CD4-positive, CD25-positive, alpha-beta regulatory T cell (primary cell): Measurements from ENCODE around the gene FBXO45. TPM values are rescaled to one million over a fixed set of nuclear protein-coding genes. Genes with fewer than 3 reads are reported as not detected.
"Not testable (repeated sequence)": the region's sequence is repeated elsewhere in the genome, so short reads cannot be mapped to it uniquely, and the experiment has no call there.

ENCODE experiments used
- ATAC-seq, 2 donors: fragments of 150-1000 bp; cut with Tn5 transposase; one replicate each; pipeline ENCODE4 v1.10.0; 2021; ENCODE audit warnings: low read depth in 2 of 2, moderate number of reproducible peaks in 2 of 2, moderate library complexity in 1 of 2
- DNase-seq, 3 donors: peaks; one replicate each; pipeline versions ENCODE4 v3.0.0 to v3.0.0-alpha.2; 2012 to 2022; ENCODE audit warnings: mixed read lengths in 1 of 3
- H3K27ac ChIP-seq: one replicate; pipeline ENCODE4 v1.7.0; 2013; ENCODE audit warnings: mild to moderate bottlenecking, low read length; ENCODE audit not compliant: insufficient read depth, poor library complexity, severe bottlenecking
- H3K27me3 ChIP-seq: one replicate; pipeline ENCODE4 v1.7.0; 2013; ENCODE audit warnings: low read length; ENCODE audit not compliant: control insufficient read depth, insufficient read depth
- H3K36me3 ChIP-seq: one replicate; pipeline ENCODE4 v1.7.0; 2013; ENCODE audit warnings: mild to moderate bottlenecking, low read length, moderate library complexity; ENCODE audit not compliant: control insufficient read depth, insufficient read depth
- H3K4me1 ChIP-seq: 2 replicates; pipeline ENCODE4 v1.7.0; 2013; ENCODE audit warnings: mild to moderate bottlenecking, low read length; ENCODE audit not compliant: insufficient read depth, control insufficient read depth, poor library complexity, severe bottlenecking
- H3K4me3 ChIP-seq: one replicate; pipeline ENCODE4 v1.7.0; 2013; ENCODE audit warnings: low read depth, mild to moderate bottlenecking, low read length, moderate library complexity
- H3K9me3 ChIP-seq, 2 experiments: 1 replicate in 1 of 2; 2 replicates in 1 of 2; pipeline ENCODE4 v1.7.0; 2013; ENCODE audit warnings: low read length in 2 of 2, mild to moderate bottlenecking in 1 of 2, moderate library complexity in 1 of 2; ENCODE audit not compliant: control insufficient read depth in 2 of 2
- H3K27ac Mint-ChIP-seq, 3 donors: one replicate each; pipeline ENCODE4 v1.8.0; 2020 to 2022; ENCODE audit warnings: mild to moderate bottlenecking in 3 of 3, mixed read lengths in 3 of 3, moderate library complexity in 2 of 3
- H3K27me3 Mint-ChIP-seq: one replicate; pipeline ENCODE4 v1.8.0; 2022; ENCODE audit warnings: mild to moderate bottlenecking, mixed read lengths
- H3K36me3 Mint-ChIP-seq: one replicate; pipeline ENCODE4 v1.8.0; 2020; ENCODE audit warnings: mixed read lengths
- H3K4me1 Mint-ChIP-seq, 4 donors: one replicate each; pipeline ENCODE4 v1.8.0; 2020 to 2022; ENCODE audit warnings: mixed read lengths in 4 of 4, mild to moderate bottlenecking in 1 of 4
- H3K4me3 Mint-ChIP-seq, 4 donors: one replicate each; pipeline ENCODE4 v1.8.0; 2020 to 2022; ENCODE audit warnings: mild to moderate bottlenecking in 4 of 4, mixed read lengths in 4 of 4, moderate library complexity in 3 of 4
- H3K9me3 Mint-ChIP-seq, 7 donors: one replicate each; pipeline ENCODE4 v1.8.0; 2020 to 2022; ENCODE audit warnings: mixed read lengths in 7 of 7, mild to moderate bottlenecking in 3 of 7, moderate library complexity in 2 of 7
- polyA plus RNA-seq, 4 donors: library from polyadenylated mRNA; unstranded; fragments of 300-500 nt; fragmentation: Illumina TruSeq; gene quantifications; one replicate each; pipeline ENCODE4 v1.2.3, GENCODE V29; 2021
- total RNA-seq: library from RNA; stranded (reverse); gene quantifications from one replicate; pipeline ENCODE4 v1.2.3, GENCODE V29; 2022

Gene FBXO45
- total and polyA plus RNA-seq, 5 donors from 2014 or later = 3.2 to 9.1 (median 5.6) TPM

GRCh38 chr3:196619627-196620026 is 51.2 kb downstream of the FBXO45 start:
- peaks cover 6 to 22% (median 12%) of the 10 kb centered on the region in 4 donors for H3K4me1 Mint-ChIP-seq
- not testable (repeated sequence) for H3K36me3 ChIP-seq, H3K9me3 Mint-ChIP-seq, ATAC-seq, H3K4me3 Mint-ChIP-seq, DNase-seq, H3K36me3 Mint-ChIP-seq, H3K27me3 Mint-ChIP-seq, H3K4me1 ChIP-seq, H3K4me3 ChIP-seq, H3K27me3 ChIP-seq, H3K27ac Mint-ChIP-seq, H3K27ac ChIP-seq, H3K9me3 ChIP-seq

DNA sequence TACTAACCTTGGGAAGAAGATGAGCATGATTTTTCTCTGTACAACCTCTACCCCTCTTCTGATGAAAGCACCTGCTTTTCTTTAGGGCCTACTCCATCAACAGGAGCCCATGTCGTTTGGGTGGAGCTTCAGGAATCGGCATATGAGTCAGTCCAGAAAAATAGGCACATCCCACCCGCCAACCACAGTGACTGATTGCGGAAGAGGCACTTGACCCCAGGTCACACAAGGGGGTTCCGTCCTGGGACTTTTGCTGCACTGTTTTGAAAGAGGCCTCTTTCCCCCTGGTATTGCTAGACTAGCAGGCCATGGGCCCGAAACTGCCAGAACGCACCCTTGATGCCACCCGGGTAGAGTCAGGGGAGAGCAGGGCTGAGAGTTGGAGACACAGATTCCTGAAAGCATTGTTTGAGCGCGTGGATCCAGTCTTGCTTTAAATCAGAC is 51.7 kb downstream of the FBXO45 start:
- Mint-ChIP-seq H3K4me1 (peaks cover 6 to 26% (median 13%) of the 10 kb centered on the region in 4 donors), H3K27ac (peak overlapping the region in 1 of 3 donors; percentile 51), H3K27me3 (no peaks in the 10 kb centered on the region), H3K36me3 (no peaks in the 10 kb centered on the region), H3K9me3 (no peaks in the 10 kb centered on the region), H3K4me3 (no peak overlapping the region)
- DNase-seq (no peak), ATAC-seq (no peak)
- Histone ChIP-seq H3K36me3 (no peaks in the 10 kb centered on the region), H3K4me3 (no peak overlapping the region), H3K27ac (no peak overlapping the region), H3K9me3 (no peaks in the 10 kb centered on the region), H3K4me1 (no peaks in the 10 kb centered on the region), H3K27me3 (no peaks in the 10 kb centered on the region)

DNA sequence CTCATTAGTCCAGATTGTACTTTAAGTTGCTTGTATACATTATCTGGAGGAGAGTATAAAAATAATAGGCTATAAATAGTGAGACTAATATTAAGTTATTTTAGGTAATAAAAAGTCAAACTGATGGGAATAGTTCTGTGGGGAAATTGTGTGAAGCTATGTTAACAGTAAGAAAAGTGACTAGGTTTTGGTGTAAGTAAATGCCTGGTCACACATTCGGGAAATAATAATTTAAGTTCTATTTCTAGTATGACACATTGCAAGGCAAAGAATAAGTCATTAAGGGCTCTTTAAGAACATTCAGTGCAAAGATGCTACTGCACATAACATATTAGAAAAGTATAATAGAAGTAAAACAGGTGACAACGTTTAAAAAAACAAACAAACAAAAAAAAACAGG is 52.2 kb downstream of the FBXO45 start:
- H3K9me3 Mint-ChIP-seq = no peaks in the 10 kb centered on the region
- H3K27ac ChIP-seq = no peak overlapping the region
- no peak for ATAC-seq
- DNase-seq = no peak
- H3K27me3 Mint-ChIP-seq = no peaks in the 10 kb centered on the region
- H3K36me3 ChIP-seq = no peaks in the 10 kb centered on the region
- H3K36me3 Mint-ChIP-seq = no peaks in the 10 kb centered on the region
- no peak overlapping the region for H3K27ac Mint-ChIP-seq
- no peaks in the 10 kb centered on the region for H3K9me3 ChIP-seq
- H3K4me1 Mint-ChIP-seq = peaks cover 6 to 29% (median 13%) of the 10 kb centered on the region in 4 donors
- H3K4me1 ChIP-seq = no peaks in the 10 kb centered on the region
- no peak overlapping the region for H3K4me3 ChIP-seq
- no peaks in the 10 kb centered on the region for H3K27me3 ChIP-seq
- H3K4me3 Mint-ChIP-seq = no peak overlapping the region

DNA sequence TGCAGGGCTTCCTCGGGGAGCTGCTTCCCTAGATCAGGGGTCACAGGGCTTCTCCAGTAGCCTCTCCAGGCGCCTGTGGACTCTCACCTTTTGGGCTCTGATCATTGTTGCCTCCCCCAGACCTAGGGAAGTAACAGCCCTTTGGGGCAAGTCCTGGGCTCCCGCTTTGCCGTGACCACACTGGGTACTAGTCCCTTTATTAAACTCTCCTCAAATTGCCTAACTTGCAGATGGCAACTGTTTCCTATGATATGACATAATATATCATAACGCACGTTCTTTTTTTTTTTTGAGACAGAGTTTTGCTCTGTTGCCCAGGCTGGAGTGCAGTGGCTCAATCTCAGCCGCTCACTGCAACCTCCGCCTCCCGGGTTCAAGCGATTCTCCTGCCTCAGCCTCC is 53.2 kb downstream of the FBXO45 start:
- H3K4me1 ChIP-seq = no peaks in the 10 kb centered on the region
- DNase-seq (no peak), ATAC-seq (no peak)
- H3K27me3 ChIP-seq = no peaks in the 10 kb centered on the region
- H3K27ac ChIP-seq = no peak overlapping the region
- Mint-ChIP-seq H3K4me1 (peaks cover 7 to 28% (median 13%) of the 10 kb centered on the region in 4 donors), H3K9me3 (no peaks in the 10 kb centered on the region), H3K36me3 (no peaks in the 10 kb centered on the region), H3K27ac (no peak overlapping the region), H3K4me3 (no peak overlapping the region), H3K27me3 (no peaks in the 10 kb centered on the region)
- H3K9me3 ChIP-seq = no peaks in the 10 kb centered on the region
- H3K36me3 ChIP-seq = no peaks in the 10 kb centered on the region
- no peak overlapping the region for H3K4me3 ChIP-seq

DNA sequence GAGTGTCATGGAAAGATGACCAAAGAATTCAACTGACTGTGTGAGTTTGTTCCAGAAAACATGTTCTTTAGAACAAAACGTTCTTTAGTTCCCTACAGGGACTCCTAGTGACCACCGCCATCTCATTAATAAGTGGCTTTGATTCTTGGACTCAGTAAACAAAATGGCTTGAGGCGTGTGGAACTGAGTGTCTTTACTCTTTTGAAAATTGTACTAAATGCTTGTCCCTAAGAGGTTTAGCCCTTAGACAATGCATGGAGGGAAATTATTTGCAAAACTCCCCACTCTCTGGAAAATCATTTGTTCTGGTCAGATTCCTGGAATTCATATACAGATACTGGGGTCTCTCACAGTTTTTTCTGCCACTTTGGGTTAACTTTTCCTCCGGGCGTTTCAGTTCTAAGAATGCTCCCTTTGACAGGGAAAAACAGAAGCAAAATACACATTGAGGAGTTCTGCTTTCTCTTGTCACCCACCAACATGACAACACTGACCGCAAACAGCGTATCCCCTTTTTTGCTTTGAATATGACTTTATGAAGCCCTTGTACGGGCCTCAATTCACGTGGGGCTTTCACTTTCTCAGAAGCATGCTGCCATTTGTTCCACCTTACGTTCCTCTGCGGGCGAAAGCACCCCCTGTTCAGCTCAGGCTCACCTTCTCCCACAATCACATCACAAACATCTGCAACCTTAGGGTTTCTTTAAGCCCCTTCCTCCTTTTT is 55.8 kb downstream of the FBXO45 start:
- Mint-ChIP-seq H3K4me3 (peak overlapping the region; percentile 22 to 84 (median 76)), H3K9me3 (no peaks in the 10 kb centered on the region), H3K4me1 (peaks cover 7 to 27% (median 14%) of the 10 kb centered on the region in 4 donors), H3K27ac (peak overlapping the region; percentile 83 to 94 (median 85)), H3K36me3 (no peaks in the 10 kb centered on the region), H3K27me3 (no peaks in the 10 kb centered on the region)
- Histone ChIP-seq H3K36me3 (no peaks in the 10 kb centered on the region), H3K9me3 (no peaks in the 10 kb centered on the region), H3K4me3 (peak overlapping the region; percentile 49), H3K4me1 (peaks cover 3% of the 10 kb centered on the region), H3K27me3 (no peaks in the 10 kb centered on the region), H3K27ac (no peak overlapping the region)
- ATAC-seq (peak in 1 of 2 donors; percentile 52), DNase-seq (peak in 1 of 3 donors; percentile 42)

GRCh38 chr3:196624907-196625306 is 56.4 kb downstream of the FBXO45 start:
- DNase-seq = no peak
- Mint-ChIP-seq H3K27me3 (no peaks in the 10 kb centered on the region), H3K4me1 (peaks cover 10 to 33% (median 19%) of the 10 kb centered on the region in 4 donors), H3K27ac (peak overlapping the region in 2 of 3 donors; percentile 83 to 85), H3K9me3 (no peaks in the 10 kb centered on the region), H3K36me3 (no peaks in the 10 kb centered on the region), H3K4me3 (peak overlapping the region in 2 of 4 donors; percentile 73 to 74)
- no peaks in the 10 kb centered on the region for H3K9me3 ChIP-seq
- H3K27ac ChIP-seq = no peak overlapping the region
- H3K27me3 ChIP-seq = no peaks in the 10 kb centered on the region
- no peaks in the 10 kb centered on the region for H3K36me3 ChIP-seq
- H3K4me1 ChIP-seq = peaks cover 10% of the 10 kb centered on the region
- H3K4me3 ChIP-seq = peak overlapping the region; percentile 49
- no peak for ATAC-seq

DNA sequence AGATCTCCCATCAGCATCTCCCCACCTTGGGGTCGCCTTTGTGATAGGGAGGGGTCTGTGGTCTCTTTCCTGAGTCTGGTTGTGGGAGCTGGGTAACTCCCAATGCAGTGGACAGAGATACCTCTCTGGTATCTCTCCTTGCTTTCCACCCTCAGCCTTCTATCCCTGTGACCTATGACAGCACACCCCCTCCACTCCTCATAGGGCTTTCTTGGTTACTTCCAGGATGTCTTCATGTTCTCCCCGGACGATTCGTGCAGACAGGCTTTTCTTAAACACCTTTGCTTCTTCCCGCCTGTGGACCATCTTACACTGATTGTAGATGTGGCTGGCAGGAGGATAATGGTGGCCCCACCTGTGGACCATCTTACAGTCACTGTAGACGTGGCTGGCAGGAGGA is 56.9 kb downstream of the FBXO45 start:
- no peaks in the 10 kb centered on the region for H3K9me3 Mint-ChIP-seq
- Histone ChIP-seq H3K36me3 (no peaks in the 10 kb centered on the region), H3K9me3 (no peaks in the 10 kb centered on the region), H3K27ac (no peak overlapping the region), H3K4me3 (no peak overlapping the region), H3K27me3 (no peaks in the 10 kb centered on the region), H3K4me1 (peaks cover 14% of the 10 kb centered on the region)
- H3K36me3 Mint-ChIP-seq = no peaks in the 10 kb centered on the region
- no peak for DNase-seq
- H3K4me1 Mint-ChIP-seq = peaks cover 13 to 33% (median 22%) of the 10 kb centered on the region in 4 donors
- peak overlapping the region in 2 of 4 donors; percentile 74 to 77 for H3K4me3 Mint-ChIP-seq
- H3K27ac Mint-ChIP-seq = peak overlapping the region in 1 of 3 donors; percentile 83
- no peaks in the 10 kb centered on the region for H3K27me3 Mint-ChIP-seq
- ATAC-seq = no peak

GRCh38 chr3:196627918-196628231 is 59.4 kb downstream of the FBXO45 start:
- ATAC-seq = no peak
- H3K4me1 Mint-ChIP-seq = peaks cover 16 to 48% (median 33%) of the 10 kb centered on the region in 4 donors
- H3K27ac Mint-ChIP-seq = no peak overlapping the region
- H3K36me3 Mint-ChIP-seq = no peaks in the 10 kb centered on the region
- H3K27ac ChIP-seq = no peak overlapping the region
- no peaks in the 10 kb centered on the region for H3K9me3 ChIP-seq
- H3K27me3 Mint-ChIP-seq = no peaks in the 10 kb centered on the region
- DNase-seq = no peak
- H3K9me3 Mint-ChIP-seq = no peaks in the 10 kb centered on the region
- peaks cover 37% of the 10 kb centered on the region for H3K4me1 ChIP-seq
- no peaks in the 10 kb centered on the region for H3K36me3 ChIP-seq
- no peaks in the 10 kb centered on the region for H3K27me3 ChIP-seq
- H3K4me3 Mint-ChIP-seq = peak overlapping the region in 1 of 4 donors; percentile 43
- H3K4me3 ChIP-seq = no peak overlapping the region
